Measurements from ENCODE around the gene CDH23.

The CDH23 gene

DNA sequence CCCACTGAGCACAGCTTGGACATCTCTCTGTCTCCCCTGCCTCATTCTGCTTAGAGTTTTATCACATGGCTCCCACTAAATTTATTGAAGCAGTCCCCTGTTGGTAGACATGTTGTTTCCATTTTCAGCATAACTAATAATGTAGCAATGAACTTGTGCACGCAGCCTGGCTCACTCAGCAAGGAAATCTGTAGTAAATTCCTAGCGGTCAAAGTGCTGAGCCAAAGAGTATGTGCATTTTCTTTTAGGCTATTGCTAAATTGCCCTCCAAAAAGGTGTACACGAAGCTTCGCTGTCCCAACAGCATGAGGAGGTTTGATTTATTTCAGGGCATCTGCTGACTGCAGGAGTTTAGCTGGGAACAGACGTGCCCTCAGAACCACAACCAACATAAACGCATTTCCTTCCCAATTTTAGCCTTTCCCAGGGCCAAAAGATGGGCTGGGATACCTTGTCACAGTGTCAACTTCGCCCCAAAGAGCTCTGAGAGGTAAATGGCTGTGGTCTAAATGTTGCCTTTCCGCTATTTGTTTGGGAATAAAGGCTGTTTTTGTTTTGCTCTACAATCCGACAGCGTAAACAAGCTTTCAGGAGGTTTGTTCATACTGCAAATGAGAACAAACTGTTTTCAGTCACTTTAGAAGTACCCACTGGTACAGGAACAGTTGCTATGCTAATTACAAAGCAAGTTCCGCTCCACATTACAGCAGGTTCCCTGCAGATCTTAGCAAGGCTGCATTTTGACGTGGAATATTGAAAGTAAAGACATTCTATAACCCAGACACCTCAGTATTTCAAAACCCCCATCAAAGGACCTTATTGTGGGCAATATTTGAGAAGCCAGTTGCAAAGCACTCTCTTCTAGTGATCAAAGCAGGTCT lies 359.8 kb downstream of the CDH23 start:
- DNase-seq (ENCODE audit: low read depth) = no peak

GRCh38 chr10:71757399-71757922 lies 360.7 kb downstream of the CDH23 start:
- no peak for DNase-seq (ENCODE audit: low read depth)

GRCh38 chr10:71761105-71761511 lies 364.4 kb downstream of the CDH23 start:
- DNase-seq (ENCODE audit: low read depth) = no peak

GRCh38 chr10:71761541-71762113 lies 364.9 kb downstream of the CDH23 start:
- DNase-seq (ENCODE audit: low read depth) = no peak

GRCh38 chr10:71762324-71762723 lies 365.6 kb downstream of the CDH23 start:
- no peak for DNase-seq (ENCODE audit: low read depth)

DNA sequence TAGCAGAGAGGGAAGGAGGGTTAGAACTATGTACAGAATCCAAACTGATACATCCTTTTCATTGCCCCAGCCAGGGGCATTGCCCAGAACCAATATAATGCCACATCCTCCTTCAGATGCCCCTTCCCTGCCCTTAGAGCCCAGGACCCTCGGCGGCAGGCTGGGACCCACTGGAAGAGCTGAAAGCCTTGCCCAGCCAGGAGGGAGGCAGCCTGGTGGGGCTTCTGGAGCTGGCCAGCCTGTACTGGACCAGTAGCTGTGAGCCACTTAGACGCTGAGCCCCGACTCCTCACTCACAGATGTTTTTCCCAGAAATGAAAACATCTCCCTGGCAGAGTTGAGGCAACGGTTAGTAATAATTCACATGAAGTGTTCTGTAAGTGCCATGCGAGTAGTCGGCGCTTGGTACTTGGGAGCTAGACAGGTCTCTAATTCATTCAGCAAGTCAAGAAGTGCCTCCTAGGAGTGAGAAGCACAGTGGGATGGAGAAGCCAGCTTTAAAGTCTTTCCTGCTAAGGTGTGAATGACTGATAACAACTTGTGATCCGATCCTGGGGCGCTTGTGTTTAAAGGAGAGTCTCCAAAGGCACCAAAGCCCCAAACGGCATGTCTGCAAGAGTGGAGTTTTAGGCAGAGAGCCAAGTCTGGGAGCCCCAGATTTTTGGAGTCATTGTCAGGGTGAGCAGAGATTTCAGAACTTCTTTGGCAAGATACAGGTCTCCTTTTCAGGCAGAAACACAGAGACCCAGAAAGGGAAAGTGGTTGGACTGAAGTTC lies 366.8 kb downstream of the CDH23 start:
- no peak for DNase-seq (ENCODE audit: low read depth)

GRCh38 chr10:71765176-71765904 lies 368.6 kb downstream of the CDH23 start:
- no peak for DNase-seq (ENCODE audit: low read depth)

- no peak for DNase-seq (ENCODE audit: low read depth)
Measured at GRCh38 chr10:71765906-71766716, 369.4 kb downstream of the CDH23 start.

DNA sequence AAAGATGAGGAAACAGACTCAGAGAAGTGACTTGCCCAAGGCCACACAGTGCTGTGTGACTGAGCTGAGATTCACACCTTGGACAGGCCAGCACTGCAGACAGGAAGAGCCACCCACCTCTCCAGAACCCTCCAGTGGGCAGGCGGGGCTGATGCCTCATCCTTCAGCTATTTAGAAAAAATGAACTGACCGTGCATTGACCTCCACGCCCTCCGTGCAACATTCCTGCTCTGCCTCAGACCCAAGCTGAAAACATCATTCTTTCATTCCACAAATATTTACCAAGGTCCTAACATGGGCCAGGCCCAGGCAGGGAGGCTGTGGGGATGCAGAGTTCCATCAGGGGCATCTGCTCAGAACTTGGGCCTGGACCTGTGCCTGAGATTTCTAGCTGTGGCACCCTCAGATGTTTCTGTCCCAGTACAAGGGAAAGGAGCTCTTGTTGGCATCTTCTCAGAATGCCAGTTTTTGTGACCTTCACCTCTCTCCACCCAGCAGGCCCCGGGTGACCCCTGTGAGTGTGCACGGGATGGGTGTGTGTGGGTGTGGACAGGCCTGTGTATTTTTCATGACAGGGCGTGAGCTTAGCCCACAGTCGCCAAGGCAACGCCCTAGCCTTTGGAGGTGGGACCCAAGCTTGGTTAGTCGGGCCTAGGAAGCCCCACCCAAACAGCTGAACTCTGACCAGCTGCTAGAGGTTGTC lies 370.1 kb downstream of the CDH23 start:
- no peak for DNase-seq (ENCODE audit: low read depth)

DNA sequence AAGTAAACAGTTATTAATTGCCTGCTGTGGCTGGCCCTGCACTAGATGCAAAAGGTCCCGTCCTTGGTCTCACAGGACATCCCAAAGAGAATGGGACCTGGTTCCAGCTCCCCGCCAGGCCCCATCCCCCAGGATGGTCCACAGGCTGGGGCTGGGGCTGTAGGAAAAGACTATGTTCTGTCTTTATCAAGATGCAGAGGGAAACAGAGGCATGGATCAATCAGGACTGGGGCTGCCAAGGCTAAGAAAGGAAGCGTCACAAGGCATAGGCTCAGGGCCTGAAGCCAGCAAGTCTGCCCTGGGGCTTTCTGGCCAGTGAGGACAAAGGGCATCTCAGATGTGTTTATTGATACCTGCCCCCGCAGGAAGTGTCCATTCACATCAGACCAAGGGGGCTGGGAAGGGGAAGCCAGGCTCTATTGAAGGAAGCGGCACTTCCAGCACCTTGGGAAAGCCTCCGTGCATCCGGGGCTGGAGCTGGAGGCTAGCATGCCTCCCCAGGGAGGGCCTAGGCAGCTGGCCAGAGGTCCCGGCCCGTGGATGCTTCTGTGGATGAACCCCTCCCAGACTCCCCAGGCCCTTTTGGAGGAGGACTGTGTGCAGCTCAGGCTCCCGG lies 370.8 kb downstream of the CDH23 start:
- DNase-seq (ENCODE audit: low read depth) = no peak

DNA sequence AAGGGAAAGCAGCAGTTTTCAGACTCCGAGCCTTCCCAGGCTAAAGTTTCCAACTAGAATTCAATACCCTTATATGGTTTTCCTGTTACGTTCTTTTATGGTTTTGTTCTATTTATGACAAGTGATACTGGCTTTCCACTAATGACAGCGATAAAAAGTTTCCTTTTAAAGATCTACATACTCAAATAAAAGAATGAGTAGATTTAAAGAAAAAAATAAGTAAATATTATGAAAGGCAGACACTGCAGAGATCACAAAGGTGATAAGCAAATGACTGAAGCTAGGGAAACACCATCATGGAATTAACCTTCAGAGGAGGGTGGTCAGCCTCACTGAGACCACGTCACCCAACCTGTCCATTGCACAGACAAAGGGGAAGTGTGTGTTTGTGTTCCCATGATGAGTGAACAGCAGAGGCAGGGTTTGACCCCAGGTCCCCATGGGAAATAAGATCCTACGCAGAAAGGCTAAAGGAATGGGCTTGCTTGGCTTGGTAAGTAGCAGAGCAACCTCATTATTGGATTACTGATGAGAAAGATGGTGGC lies 372.6 kb downstream of the CDH23 start:
- DNase-seq (ENCODE audit: low read depth) = no peak

GRCh38 chr10:71770255-71770654 lies 373.5 kb downstream of the CDH23 start:
- DNase-seq (ENCODE audit: low read depth) = no peak

- DNase-seq (ENCODE audit: low read depth) = no peak
Measured at GRCh38 chr10:71770789-71771188, 374.1 kb downstream of the CDH23 start.

- DNase-seq (ENCODE audit: low read depth) = no peak
Measured at GRCh38 chr10:71771204-71771603, 374.5 kb downstream of the CDH23 start.

DNA sequence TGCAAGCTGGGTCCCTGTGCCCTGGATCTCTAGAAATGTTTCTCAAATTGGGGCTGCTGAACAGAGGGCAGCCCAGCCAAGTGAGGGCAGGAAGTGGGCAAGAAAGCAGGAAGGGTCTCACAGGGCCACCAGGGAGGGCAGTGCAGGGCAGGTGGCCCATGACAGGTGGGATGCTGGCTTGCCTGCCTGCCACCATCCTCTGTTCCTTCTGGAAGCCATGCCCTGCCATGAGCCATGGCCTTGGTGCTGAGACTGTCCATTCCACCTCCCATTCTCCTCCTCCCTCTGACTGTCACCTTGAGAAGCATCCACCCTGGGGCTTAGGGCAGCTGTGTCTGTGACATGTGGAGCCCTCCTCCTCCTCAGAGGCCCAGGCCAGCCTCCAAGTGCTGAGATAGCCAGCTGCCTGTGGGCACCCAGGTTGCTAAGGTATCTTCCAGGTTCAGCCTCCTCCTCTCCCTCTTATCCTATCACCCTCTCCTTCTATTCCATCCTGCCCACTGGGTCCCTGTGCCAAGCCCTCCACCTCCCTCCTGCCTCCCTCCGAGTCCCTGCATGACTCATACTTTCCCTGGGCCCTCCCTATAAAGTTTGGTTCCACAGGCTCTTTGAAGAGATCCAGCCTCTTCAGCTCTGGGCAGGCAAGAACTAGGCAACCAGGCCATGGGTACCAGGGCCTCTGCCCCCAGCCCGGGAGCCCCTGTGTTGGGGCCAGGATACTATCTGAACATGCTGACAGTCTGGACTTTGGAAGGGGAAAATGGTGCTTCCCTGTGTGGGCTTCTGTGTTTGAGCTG lies 375.3 kb downstream of the CDH23 start:
- peak; percentile 36 for DNase-seq (ENCODE audit: low read depth)

- DNase-seq (ENCODE audit: low read depth) = no peak
Measured at GRCh38 chr10:71772832-71773220, 376.1 kb downstream of the CDH23 start.

GRCh38 chr10:71773221-71773971 lies 376.7 kb downstream of the CDH23 start, which contains the start of gene VSIR:
Gene VSIR (minus strand): TSS chr10:71773520. CDS start chr10:71773439, 81 bp downstream.
- DNase-seq (ENCODE audit: low read depth) = peak; percentile 92
